Lung (tissue), 16 donors: ENCODE results near the gene STOML3. TPM values are rescaled to one million over a fixed set of nuclear protein-coding genes. Genes with fewer than 3 reads are reported as not detected.

ENCODE experiments used
- ATAC-seq: fragments of 200-7000 bp; cut with Tn5 transposase; one replicate; pipeline ENCODE4 v1.9.1; 2020; ENCODE audit warnings: moderate number of reproducible peaks; ENCODE audit not compliant: insufficient read depth, low FRiP score
- DNase-seq, 3 donors: peaks; one replicate each; pipeline ENCODE4 v3.0.0-alpha.2; 2013 to 2017
- H3K27ac ChIP-seq, 2 donors: one replicate each; pipeline ENCODE4 v1.5.1; 2013; ENCODE audit warnings: mild to moderate bottlenecking in 2 of 2, moderate library complexity in 2 of 2, control low read depth in 1 of 2, inconsistent platforms in 1 of 2, low read depth in 1 of 2, low read length in 1 of 2
- H3K27me3 ChIP-seq, 3 donors: one replicate each; pipeline ENCODE4 v1.5.1; 2013; ENCODE audit warnings: low read length in 2 of 3; ENCODE audit not compliant: control insufficient read depth in 3 of 3, insufficient read depth in 3 of 3
- H3K36me3 ChIP-seq, 4 donors: one replicate each; pipeline ENCODE4 v1.5.1; 2013; ENCODE audit warnings: low read length in 4 of 4, mild to moderate bottlenecking in 1 of 4, moderate library complexity in 1 of 4; ENCODE audit not compliant: control insufficient read depth in 4 of 4, insufficient read depth in 4 of 4
- H3K4me1 ChIP-seq, 5 donors: one replicate each; pipeline ENCODE4 v1.5.1; 2013; ENCODE audit warnings: low read length in 5 of 5, mild to moderate bottlenecking in 2 of 5, moderate library complexity in 1 of 5; ENCODE audit not compliant: control insufficient read depth in 5 of 5, insufficient read depth in 5 of 5
- H3K4me3 ChIP-seq: one replicate; pipeline ENCODE4 v1.5.1; 2013; ENCODE audit warnings: mild to moderate bottlenecking, control low read depth, moderate library complexity
- H3K9ac ChIP-seq, 2 donors: one replicate each; pipeline ENCODE4 v1.5.1; 2013; ENCODE audit warnings: low read length in 2 of 2, control low read depth in 1 of 2; ENCODE audit not compliant: insufficient read depth in 1 of 2
- H3K9me3 ChIP-seq, 4 donors: one replicate each; pipeline ENCODE4 v1.5.1; 2013; ENCODE audit warnings: low read length in 3 of 4, mild to moderate bottlenecking in 1 of 4, moderate library complexity in 1 of 4; ENCODE audit not compliant: control insufficient read depth in 4 of 4, insufficient read depth in 3 of 4
- CTCF ChIP-seq: IDR thresholded peaks from 2 replicates; pipeline ENCODE4 v1.5.1; 2012; ENCODE audit warnings: mild to moderate bottlenecking; ENCODE audit errors: control extremely low read depth, extremely low read depth
- WGBS, 2 donors: extraction: QIAGEN DNeasy Blood & Tissue Kit; methylation state at CpG; one replicate each; pipeline ENCODE4 v1.1.7; 2013; 5-methylcytosine and 5-hydroxymethylcytosine counted together
- long read RNA-seq, 5 donors: transcript quantifications; one replicate each; lab custom pipeline, GENCODE V29; 2026
- polyA plus RNA-seq, 2 donors: library from polyadenylated mRNA; stranded (reverse); fragments of 200-250 nt; gene quantifications; one replicate each; pipeline ENCODE4 v1.2.1, GENCODE V29; 2013
- total RNA-seq, 2 donors: library from RNA; depleted of rRNA in 1 of 2; stranded (reverse); fragments of >200 nt in 1 of 2; gene quantifications; one replicate each; pipeline ENCODE4 v1.2.1, GENCODE V29; 2014 to 2021
- donor health status: control.
- donor health status: control.
- donor health status: Bipolar disorder and iron deficiency.
- donor health status: healthy.
- donor health status: DM: yes; HTN: yes; CAD: no.

The STOML3 gene
- total RNA-seq (1 to 10 TPM; 5.1 to 9.8 TPM), polyA plus RNA-seq (1 to 10 TPM; 2.0 to 3.8 TPM)
- long read RNA-seq, donor 1, partial matches to known transcripts: 0 of 3 reads
- long read RNA-seq, donor 1, other reads (novel, unspliced or antisense): 0 of 3 reads
- long read RNA-seq, donor 2: 0 reads
- long read RNA-seq, donor 3: 0 reads
- long read RNA-seq, donor 4: 0 reads
- long read RNA-seq, donor 5: 0 reads

GRCh38 chr13:38990693-38991092 is at the start of gene STOML3:
STOML3 (minus strand) TSS chr13:38990831; CDS start chr13:38990721, 110 bp downstream.
- no peak for ATAC-seq
- no peak within 1 kb of the TSS for H3K27ac ChIP-seq

GRCh38 chr13:39040206-39040605 is 49.6 kb upstream of the STOML3 start:
- ATAC-seq: no peak
- Histone ChIP-seq H3K9ac (no peak overlapping the region), H3K27me3 (no peaks in the 10 kb centered on the region), H3K4me3 (no peak overlapping the region), H3K4me1 (peaks cover 2 to 36% (median 8%) of the 10 kb centered on the region in 5 donors), H3K36me3 (peaks cover 1 to 5% (median 4%) of the 10 kb centered on the region in 4 donors), H3K27ac (no peak overlapping the region), H3K9me3 (no peaks in the 10 kb centered on the region)
- DNase-seq: peak in 2 of 3 donors; percentile 41 to 62
- TF ChIP-seq CTCF: no peak
- 28 to 47% methylated on average over 1 of the region's 1 CpG for WGBS, 2 donors

More at GRCh38 chr13:38990693-38991092, at the start of gene STOML3:
- Histone ChIP-seq H3K4me1 (no peaks in the 10 kb centered on the region), H3K4me3 (no peak within 1 kb of the TSS), H3K9ac (no peak within 1 kb of the TSS), H3K9me3 (no peaks in the 10 kb centered on the region), H3K27me3 (no peaks in the 10 kb centered on the region), H3K36me3 (no peaks in the 10 kb centered on the region)
- TF ChIP-seq CTCF: no peak
- DNase-seq: peak in 1 of 3 donors; percentile 4

- no peak overlapping the region for H3K27ac ChIP-seq
- H3K36me3 ChIP-seq: peaks cover 0 to 4% (median 2%) of the 10 kb centered on the region in 4 donors
- H3K9ac ChIP-seq: peak overlapping the region in 1 of 2 donors; percentile 84
- no peak for ATAC-seq
- no peak overlapping the region for H3K4me3 ChIP-seq
- no peak for TF ChIP-seq CTCF
- peak in 1 of 3 donors; percentile 11 for DNase-seq
- 3 to 7% methylated on average over 7 of the region's 7 CpGs for WGBS, 2 donors
- H3K4me1 ChIP-seq: peaks cover 2 to 46% (median 9%) of the 10 kb centered on the region in 5 donors
- H3K9me3 ChIP-seq: no peaks in the 10 kb centered on the region
- no peaks in the 10 kb centered on the region for H3K27me3 ChIP-seq
These were observed 48.4 kb upstream of the STOML3 start for GRCh38 chr13:39039041-39039440.
